ENCODE results near the gene UNC5C. TPM values are rescaled to one million over a fixed set of nuclear protein-coding genes. Genes with fewer than 3 reads are reported as not detected.

The UNC5C gene
- total RNA-seq, 2 experiments from 2014 or later = not detected

- POLR2A ChIA-PET = no interaction called here
- intact Hi-C loops (cut with micrococcal nuclease; ENCODE audit: unreplicated experiment) = no loop called here
- no peaks in the 10 kb centered on the region for H4K20me1 ChIP-seq (ENCODE audit: insufficient read depth, low read length)
- no peaks in the 10 kb centered on the region for H3K36me3 ChIP-seq (ENCODE audit: insufficient read depth, low read length)
- no peak overlapping the region for H3K4me3 ChIP-seq (ENCODE audit: low read depth, low read length, poor library complexity, severe bottlenecking)
- no peak for DNase-seq (ENCODE audit: low spot score)
- no peak overlapping the region for H3K27ac ChIP-seq (ENCODE audit: low read depth, low read length, poor library complexity, severe bottlenecking)
- no TSS peak for BruUV-seq (replicated peaks)
- H3K79me2 ChIP-seq (ENCODE audit: insufficient read depth, low read depth, low read length) = no peaks in the 10 kb centered on the region
- H3K4me2 ChIP-seq (ENCODE audit: low read length) = no peak overlapping the region
- CTCF ChIA-PET (ENCODE audit: unreplicated experiment) = no interaction called here
- no peaks in the 10 kb centered on the region for H3K9me3 ChIP-seq (ENCODE audit: low read length)
- no peaks in the 10 kb centered on the region for H3K4me1 ChIP-seq (ENCODE audit: insufficient read depth, low read length, poor library complexity, severe bottlenecking)
- no peaks in the 10 kb centered on the region for H3K9me2 ChIP-seq (ENCODE audit: insufficient read depth, low read length)
- TF ChIP-seq CTCF (conservative IDR thresholded peaks at IDR 0.05; ENCODE audit: low read length) (no peak), EZH2phosphoT487 (IDR thresholded peaks at IDR 0.05; ENCODE audit: borderline replicate concordance, low read depth, low read length) (no peak)
- H2AFZ ChIP-seq (ENCODE audit: low read length) = no peak overlapping the region
Measured at GRCh38 chr4:95541889-95542607, 6.7 kb downstream of the UNC5C start.

- no peaks in the 10 kb centered on the region for H3K9me3 ChIP-seq (ENCODE audit: low read length)
- no peak overlapping the region for H3K4me2 ChIP-seq (ENCODE audit: low read length)
- H3K27ac ChIP-seq (ENCODE audit: low read depth, low read length, poor library complexity, severe bottlenecking) = no peak overlapping the region
- no peaks in the 10 kb centered on the region for H3K9me2 ChIP-seq (ENCODE audit: insufficient read depth, low read length)
- TF ChIP-seq EZH2phosphoT487 (IDR thresholded peaks at IDR 0.05; ENCODE audit: borderline replicate concordance, low read depth, low read length) (no peak), CTCF (conservative IDR thresholded peaks at IDR 0.05; ENCODE audit: low read length) (no peak)
- POLR2A ChIA-PET = no interaction called here
- no peak for DNase-seq (ENCODE audit: low spot score)
- no TSS peak for BruUV-seq (replicated peaks)
- no peaks in the 10 kb centered on the region for H3K79me2 ChIP-seq (ENCODE audit: insufficient read depth, low read depth, low read length)
- no peak overlapping the region for H2AFZ ChIP-seq (ENCODE audit: low read length)
- intact Hi-C loops (cut with micrococcal nuclease; ENCODE audit: unreplicated experiment) = no loop called here
- no peaks in the 10 kb centered on the region for H3K36me3 ChIP-seq (ENCODE audit: insufficient read depth, low read length)
- H3K4me3 ChIP-seq (ENCODE audit: low read depth, low read length, poor library complexity, severe bottlenecking) = no peak overlapping the region
- H3K4me1 ChIP-seq (ENCODE audit: insufficient read depth, low read length, poor library complexity, severe bottlenecking) = no peaks in the 10 kb centered on the region
- CTCF ChIA-PET (ENCODE audit: unreplicated experiment) = no interaction called here
- H4K20me1 ChIP-seq (ENCODE audit: insufficient read depth, low read length) = no peaks in the 10 kb centered on the region
Measured at GRCh38 chr4:95541094-95541493, 7.7 kb downstream of the UNC5C start.

DNA sequence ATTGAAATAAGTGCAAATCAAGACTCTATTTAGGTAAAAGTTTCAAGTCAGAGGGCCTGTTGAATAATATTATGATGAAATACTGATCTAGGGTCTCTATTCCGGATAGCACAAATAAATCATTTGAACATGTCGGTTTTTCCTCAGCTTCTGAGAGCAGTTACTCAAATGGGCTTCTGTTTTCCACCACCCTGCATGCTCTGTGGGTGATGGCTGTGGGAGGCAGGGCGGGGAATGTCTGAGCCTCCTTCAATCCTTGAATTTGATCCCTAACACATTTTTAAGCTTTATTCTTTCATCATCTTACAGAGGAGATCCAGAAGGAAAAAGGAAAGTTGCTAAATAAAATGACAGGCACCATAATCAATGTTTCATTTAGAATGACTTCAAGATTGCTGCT lies 8.5 kb downstream of the UNC5C start:
- Histone ChIP-seq H3K79me2 (ENCODE audit: insufficient read depth, low read depth, low read length) (no peaks in the 10 kb centered on the region), H3K4me1 (ENCODE audit: insufficient read depth, low read length, poor library complexity, severe bottlenecking) (no peaks in the 10 kb centered on the region), H3K36me3 (ENCODE audit: insufficient read depth, low read length) (no peaks in the 10 kb centered on the region), H3K4me3 (ENCODE audit: low read depth, low read length, poor library complexity, severe bottlenecking) (no peak overlapping the region), H2AFZ (ENCODE audit: low read length) (no peak overlapping the region), H4K20me1 (ENCODE audit: insufficient read depth, low read length) (no peaks in the 10 kb centered on the region), H3K9me3 (ENCODE audit: low read length) (no peaks in the 10 kb centered on the region), H3K9me2 (ENCODE audit: insufficient read depth, low read length) (no peaks in the 10 kb centered on the region), H3K4me2 (ENCODE audit: low read length) (no peak overlapping the region), H3K27ac (ENCODE audit: low read depth, low read length, poor library complexity, severe bottlenecking) (no peak overlapping the region)
- no peak for DNase-seq (ENCODE audit: low spot score)
- intact Hi-C loops (cut with micrococcal nuclease; ENCODE audit: unreplicated experiment) = no loop called here
- POLR2A ChIA-PET = no interaction called here
- TF ChIP-seq CTCF (conservative IDR thresholded peaks at IDR 0.05; ENCODE audit: low read length) (no peak), EZH2phosphoT487 (IDR thresholded peaks at IDR 0.05; ENCODE audit: borderline replicate concordance, low read depth, low read length) (no peak)
- no TSS peak for BruUV-seq (replicated peaks)
- CTCF ChIA-PET (ENCODE audit: unreplicated experiment) = no interaction called here
